Measurements from ENCODE around the gene MBD3L3.

DNA sequence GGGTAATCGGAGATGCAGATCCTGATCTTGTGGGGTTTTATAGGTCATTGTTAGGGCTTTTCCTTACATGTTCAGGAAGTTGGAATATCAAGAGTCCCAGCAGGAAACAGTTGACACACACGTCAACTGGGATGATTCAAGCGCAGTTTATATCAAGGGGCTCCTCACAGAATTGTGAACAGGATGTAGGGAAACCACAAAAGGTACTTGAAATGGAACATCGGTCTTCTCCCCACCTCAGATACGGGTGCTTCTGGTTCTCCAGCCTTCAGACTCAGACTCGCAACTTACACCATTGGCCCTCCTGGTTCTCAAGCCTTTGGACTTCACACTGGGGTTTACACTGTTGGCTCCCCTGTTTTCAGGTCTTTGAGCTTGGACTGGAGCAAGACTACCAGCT is 30.5 kb upstream of the MBD3L3 start:
- TF ChIP-seq GATA2 (IDR thresholded peaks at IDR 0.05; ENCODE audit: low read depth, low read length) = no peak
- TF ChIP-seq GATA3 (IDR thresholded peaks at IDR 0.05; ENCODE audit: low read depth, low read length) = no peak

Measured in SH-SY5Y (cell line).